Activated naive CD8-positive, alpha-beta T cell treated with anti-CD3 and anti-CD28 coated beads, Interleukin-2, amount 50 U/mL, for 24 hours (primary cell): ENCODE data around the gene YWHAQ.
"Not testable (repeated sequence)": the region's sequence is repeated elsewhere in the genome, so short reads cannot be mapped to it uniquely, and the experiment has no call there.

Experiments
- ATAC-seq: fragments of 150-1000 bp; cut with Tn5 transposase; one replicate; pipeline ENCODE4 v1.10.0; 2021
- DNase-seq: peaks from one replicate; pipeline ENCODE4 v3.0.0; 2021
- H3K27ac Mint-ChIP-seq: one replicate; pipeline ENCODE4 v1.8.0; 2021; ENCODE audit warnings: mild to moderate bottlenecking, mixed read lengths
- H3K27me3 Mint-ChIP-seq: one replicate; pipeline ENCODE4 v1.8.0; 2021; ENCODE audit warnings: mixed read lengths
- H3K36me3 Mint-ChIP-seq: one replicate; pipeline ENCODE4 v1.8.0; 2021; ENCODE audit warnings: low read depth, mixed read lengths
- H3K4me1 Mint-ChIP-seq: one replicate; pipeline ENCODE4 v1.8.0; 2021; ENCODE audit warnings: mixed read lengths
- H3K4me3 Mint-ChIP-seq: one replicate; pipeline ENCODE4 v1.8.0; 2021; ENCODE audit warnings: mild to moderate bottlenecking, moderate library complexity, mixed read lengths
- H3K9me3 Mint-ChIP-seq: one replicate; pipeline ENCODE4 v1.8.0; 2021; ENCODE audit warnings: mixed read lengths

The YWHAQ gene

GRCh38 chr2:9573840-9574239 lies 57.0 kb downstream of the YWHAQ start:
- ATAC-seq (no peak), DNase-seq (no peak)
- H3K27me3 Mint-ChIP-seq: no peaks in the 10 kb centered on the region
- no peak overlapping the region for H3K27ac Mint-ChIP-seq
- no peak overlapping the region for H3K4me3 Mint-ChIP-seq
- peaks cover 16% of the 10 kb centered on the region for H3K4me1 Mint-ChIP-seq
- no peaks in the 10 kb centered on the region for H3K9me3 Mint-ChIP-seq
- H3K36me3 Mint-ChIP-seq: no peaks in the 10 kb centered on the region

DNA sequence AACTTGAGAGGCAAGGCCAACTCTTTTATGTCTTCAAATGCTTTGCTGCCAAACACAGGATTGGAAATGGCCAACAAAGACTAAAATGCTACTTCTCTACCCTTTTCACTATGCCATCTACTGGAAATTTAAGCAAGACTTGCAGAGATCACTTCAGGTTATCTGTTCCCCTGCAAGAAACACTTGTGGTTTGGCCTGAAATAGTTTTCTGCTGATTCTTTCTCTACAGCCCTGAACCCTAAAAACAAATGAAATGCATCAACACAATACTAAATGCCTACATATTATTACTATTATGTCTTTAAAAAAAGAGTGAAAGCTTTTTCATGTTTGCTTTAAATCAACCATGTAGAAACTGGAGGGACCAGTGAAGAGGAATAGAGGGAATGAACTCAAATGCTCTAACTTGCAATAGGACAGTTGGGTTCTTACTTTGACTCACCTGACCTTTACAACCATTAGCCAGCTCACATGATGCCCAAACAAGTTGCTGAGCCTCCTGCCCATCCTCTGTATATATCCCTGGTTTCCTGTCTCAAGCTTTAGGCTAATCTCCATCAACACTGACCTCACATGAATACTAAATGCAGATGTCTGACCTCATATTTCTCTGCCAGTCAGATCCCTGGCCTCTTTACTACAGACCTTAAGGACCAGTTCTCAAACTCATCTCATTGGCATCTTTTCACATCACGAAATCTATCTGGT lies 57.6 kb downstream of the YWHAQ start:
- H3K4me1 Mint-ChIP-seq: peaks cover 16% of the 10 kb centered on the region
- no peaks in the 10 kb centered on the region for H3K36me3 Mint-ChIP-seq
- ATAC-seq: peak; percentile 75
- no peaks in the 10 kb centered on the region for H3K27me3 Mint-ChIP-seq
- H3K9me3 Mint-ChIP-seq: no peaks in the 10 kb centered on the region
- no peak overlapping the region for H3K4me3 Mint-ChIP-seq
- no peak for DNase-seq
- H3K27ac Mint-ChIP-seq: no peak overlapping the region

GRCh38 chr2:9570182-9571060 lies 60.4 kb downstream of the YWHAQ start:
- DNase-seq: no peak
- H3K9me3 Mint-ChIP-seq: no peaks in the 10 kb centered on the region
- H3K27ac Mint-ChIP-seq: no peak overlapping the region
- peaks cover 16% of the 10 kb centered on the region for H3K4me1 Mint-ChIP-seq
- H3K27me3 Mint-ChIP-seq: no peaks in the 10 kb centered on the region
- ATAC-seq: no peak
- H3K4me3 Mint-ChIP-seq: no peak overlapping the region
- H3K36me3 Mint-ChIP-seq: no peaks in the 10 kb centered on the region

DNA sequence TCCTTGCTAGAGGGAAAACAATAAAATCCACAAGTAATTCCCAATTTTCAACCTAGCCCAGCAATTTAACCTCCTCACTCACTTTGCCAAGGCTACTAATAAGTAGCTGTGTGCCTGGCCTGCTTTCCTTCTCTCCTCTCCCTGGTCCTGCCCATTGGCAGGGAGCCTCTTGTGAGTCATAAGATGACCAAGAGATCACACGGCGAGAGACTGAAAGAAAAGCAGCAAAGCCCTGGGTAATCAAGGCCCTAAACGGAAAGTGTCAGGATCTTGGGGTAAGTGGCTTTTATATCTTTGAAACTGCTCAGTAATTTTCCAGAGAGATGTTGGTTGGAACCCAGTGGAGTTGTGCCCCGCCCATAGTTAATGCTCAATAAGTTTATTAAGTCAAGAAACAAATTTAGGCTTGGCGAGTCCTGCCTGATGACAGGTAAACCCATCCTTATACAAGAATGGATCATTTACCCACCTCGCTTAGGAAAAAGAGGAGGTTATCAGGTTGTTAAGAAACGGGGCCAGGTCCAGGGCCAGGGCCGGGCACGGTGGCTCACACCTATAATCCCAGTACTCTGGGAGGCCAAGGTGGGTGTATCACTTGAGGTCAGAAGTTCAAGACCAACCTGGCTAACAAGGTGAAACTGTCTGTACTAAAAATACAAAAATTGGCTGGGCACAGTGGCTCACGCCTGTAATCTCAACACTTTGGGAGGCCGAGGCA lies 65.2 kb downstream of the YWHAQ start:
- Mint-ChIP-seq H3K4me3 (no peak overlapping the region), H3K36me3 (peaks cover under 1% of the 10 kb centered on the region), H3K27ac (no peak overlapping the region), H3K27me3 (no peaks in the 10 kb centered on the region), H3K9me3 (no peaks in the 10 kb centered on the region), H3K4me1 (no peaks in the 10 kb centered on the region)
- DNase-seq (no peak), ATAC-seq (no peak)

GRCh38 chr2:9560628-9561027 lies 70.2 kb downstream of the YWHAQ start:
- Mint-ChIP-seq H3K36me3 (peaks cover 4% of the 10 kb centered on the region), H3K27ac (no peak overlapping the region), H3K27me3 (no peaks in the 10 kb centered on the region), H3K9me3 (no peaks in the 10 kb centered on the region), H3K4me1 (peaks cover 16% of the 10 kb centered on the region), H3K4me3 (no peak overlapping the region)
- no peak for DNase-seq
- ATAC-seq: no peak

DNA sequence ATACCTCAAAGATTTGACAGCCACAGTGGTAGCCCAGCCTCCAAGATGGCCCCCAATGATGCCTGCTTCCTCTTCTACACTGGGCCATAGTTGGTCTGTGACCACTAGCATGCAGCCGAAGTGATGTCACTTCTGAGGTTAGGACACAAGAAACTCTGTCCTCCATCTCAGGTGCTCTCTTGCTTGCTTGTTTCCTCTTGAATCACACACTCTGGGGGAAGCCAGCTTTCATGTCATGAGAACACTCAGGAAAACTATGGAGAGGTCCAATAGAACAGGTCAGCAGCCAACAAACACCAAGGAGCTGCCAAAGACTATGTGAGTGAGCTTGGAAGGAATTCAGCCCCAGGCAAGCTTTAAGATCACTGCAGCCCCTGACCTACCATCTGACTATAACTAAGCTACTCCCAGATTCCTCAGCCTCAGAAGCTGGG lies 71.8 kb downstream of the YWHAQ start:
- Mint-ChIP-seq H3K9me3 (no peaks in the 10 kb centered on the region), H3K4me1 (peaks cover 28% of the 10 kb centered on the region), H3K4me3 (no peak overlapping the region), H3K27ac (no peak overlapping the region), H3K27me3 (no peaks in the 10 kb centered on the region), H3K36me3 (peaks cover 4% of the 10 kb centered on the region)
- DNase-seq (no peak), ATAC-seq (no peak)

DNA sequence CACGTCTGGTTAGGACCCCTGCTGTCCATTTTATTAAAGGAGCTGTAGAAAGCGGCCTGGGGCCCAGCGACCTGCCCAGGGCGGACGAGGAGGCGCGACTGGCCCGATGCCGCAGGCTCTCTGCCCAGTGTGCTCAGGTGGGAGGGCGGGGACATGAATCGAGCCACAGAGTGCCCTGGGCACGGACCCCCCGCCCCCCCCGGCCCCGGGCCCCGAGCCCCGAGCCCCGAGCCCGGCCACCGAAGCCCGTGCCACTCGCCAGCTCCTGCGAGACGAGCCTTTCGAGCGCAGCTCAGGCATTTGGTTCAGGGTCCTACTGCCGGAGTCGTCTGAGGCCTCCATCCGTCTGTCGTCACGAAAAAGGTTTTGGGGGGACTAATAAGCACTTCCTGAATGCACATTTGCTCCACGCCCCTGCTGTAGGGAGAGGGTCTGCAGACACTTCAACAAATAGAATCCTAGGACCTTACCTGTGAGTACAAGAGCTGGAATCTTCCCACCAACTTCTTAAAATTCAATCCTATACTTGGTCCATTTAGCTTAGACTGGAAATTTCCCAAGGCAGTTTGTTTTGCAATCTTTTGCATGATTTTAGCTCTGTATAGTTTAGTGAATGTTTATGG lies 74.6 kb downstream of the YWHAQ start:
- Mint-ChIP-seq H3K9me3 (no peaks in the 10 kb centered on the region), H3K27me3 (no peaks in the 10 kb centered on the region), H3K4me3 (peak overlapping the region; percentile 94), H3K27ac (peak overlapping the region; percentile 83), H3K4me1 (peaks cover 53% of the 10 kb centered on the region), H3K36me3 (peaks cover 4% of the 10 kb centered on the region)
- DNase-seq: peak; percentile 42
- ATAC-seq: peak; percentile 11

- H3K9me3 Mint-ChIP-seq: no peaks in the 10 kb centered on the region
- peak within 1 kb of the TSS; percentile 94 for H3K4me3 Mint-ChIP-seq
- H3K27me3 Mint-ChIP-seq: no peaks in the 10 kb centered on the region
- peak within 1 kb of the TSS; percentile 83 for H3K27ac Mint-ChIP-seq
- H3K36me3 Mint-ChIP-seq: peaks cover 3% of the 10 kb centered on the region
- H3K4me1 Mint-ChIP-seq: peaks cover 58% of the 10 kb centered on the region
- peak; percentile 91 for ATAC-seq
- DNase-seq: peak; percentile 90
These were observed 75.3 kb downstream of the YWHAQ start, which contains the start of gene ADAM17 for GRCh38 chr2:9555297-9556120. Gene ADAM17 (minus strand): TSS chr2:9555830. CDS start chr2:9555605, 225 bp downstream.

- peaks cover 61% of the 10 kb centered on the region for H3K4me1 Mint-ChIP-seq
- ATAC-seq: no peak
- DNase-seq: peak; percentile 21
- H3K4me3 Mint-ChIP-seq: peak overlapping the region; percentile 94
- no peaks in the 10 kb centered on the region for H3K9me3 Mint-ChIP-seq
- H3K36me3 Mint-ChIP-seq: peaks cover 2% of the 10 kb centered on the region
- peak overlapping the region; percentile 83 for H3K27ac Mint-ChIP-seq
- no peaks in the 10 kb centered on the region for H3K27me3 Mint-ChIP-seq
These were observed 75.9 kb downstream of the YWHAQ start for GRCh38 chr2:9554921-9555296.

- Mint-ChIP-seq H3K4me1 (peaks cover 74% of the 10 kb centered on the region), H3K4me3 (peak overlapping the region; percentile 56), H3K27me3 (no peaks in the 10 kb centered on the region), H3K27ac (peak overlapping the region; percentile 84), H3K9me3 (no peaks in the 10 kb centered on the region), H3K36me3 (no peaks in the 10 kb centered on the region)
- no peak for DNase-seq
- ATAC-seq: peak; percentile 37
These were observed 78.3 kb downstream of the YWHAQ start for GRCh38 chr2:9552219-9553178.

GRCh38 chr2:9550859-9551391 lies 79.9 kb downstream of the YWHAQ start:
- not testable (repeated sequence) for H3K9me3 Mint-ChIP-seq, H3K36me3 Mint-ChIP-seq, ATAC-seq, DNase-seq, H3K27me3 Mint-ChIP-seq
- H3K4me1 Mint-ChIP-seq: peaks cover 75% of the 10 kb centered on the region
- H3K27ac Mint-ChIP-seq: peak overlapping the region; percentile 72
- peak overlapping the region; percentile 21 for H3K4me3 Mint-ChIP-seq

DNA sequence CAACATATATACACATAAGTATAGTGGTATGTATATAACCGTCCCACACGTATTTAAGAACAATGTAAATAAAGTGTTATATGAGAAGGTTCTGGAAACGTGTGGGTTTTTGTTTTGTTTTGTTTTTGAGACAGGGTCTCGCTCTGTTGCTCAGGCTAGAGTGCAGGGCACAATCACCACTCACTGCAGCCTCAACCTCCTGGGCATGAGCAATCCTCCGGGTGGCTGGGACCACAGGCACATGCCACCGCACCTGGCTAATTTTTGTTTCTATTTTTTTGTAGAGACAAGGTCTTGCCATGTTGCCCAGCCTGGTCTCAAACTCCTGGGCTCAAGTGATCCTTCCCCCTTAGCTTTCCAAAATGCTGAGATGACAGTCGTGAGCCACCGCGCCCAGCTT lies 81.4 kb downstream of the YWHAQ start:
- Mint-ChIP-seq H3K27me3 (no peaks in the 10 kb centered on the region), H3K4me3 (no peak overlapping the region), H3K9me3 (no peaks in the 10 kb centered on the region), H3K36me3 (no peaks in the 10 kb centered on the region), H3K4me1 (peaks cover 79% of the 10 kb centered on the region), H3K27ac (peak overlapping the region; percentile 37)
- ATAC-seq (no peak), DNase-seq (no peak)
